WTC11 (cell line): ENCODE results near the gene BET1.
"Not testable (repeated sequence)": the region's sequence is repeated elsewhere in the genome, so short reads cannot be mapped to it uniquely, and the experiment has no call there.

Experiments
- CBFB ChIP-seq: sonication (generic); formaldehyde crosslinking; IDR thresholded peaks from 2 replicates; pipeline ENCODE4 v1.8.1; 2022; ENCODE audit warnings: mild to moderate bottlenecking, low read depth, missing genetic modification reagents
- CTCF ChIP-seq: fragments of 200-600 bp; IDR thresholded peaks from 2 replicates; pipeline ENCODE4 v1.8.0; 2022; ENCODE audit warnings: antibody characterized with exemption
- FOXP4 ChIP-seq: sonication (generic); formaldehyde crosslinking; IDR thresholded peaks from 2 replicates; pipeline ENCODE4 v1.8.0; 2022; ENCODE audit warnings: mild to moderate bottlenecking, missing genetic modification reagents
- GABPB1 ChIP-seq: sonication (generic); formaldehyde crosslinking; IDR thresholded peaks from 2 replicates; pipeline ENCODE4 v1.8.1; 2023; ENCODE audit warnings: mild to moderate bottlenecking, missing genetic modification reagents
- HMGA2 ChIP-seq: fragments of 250-450 bp; sonication (Bioruptor Pico); IDR thresholded peaks from 2 replicates; pipeline ENCODE4 v1.4.0; 2021; ENCODE audit warnings: mild to moderate bottlenecking, moderate library complexity
- NR2C2 ChIP-seq: sonication (generic); formaldehyde crosslinking; IDR thresholded peaks from 2 replicates; pipeline ENCODE4 v1.8.0; 2022; ENCODE audit warnings: mild to moderate bottlenecking, missing genetic modification reagents
- SMAD4 ChIP-seq: sonication (generic); formaldehyde crosslinking; IDR thresholded peaks from 2 replicates; pipeline ENCODE4 v1.8.0; 2022; ENCODE audit warnings: mild to moderate bottlenecking, missing genetic modification reagents
- USF2 ChIP-seq: sonication (generic); formaldehyde crosslinking; IDR thresholded peaks from 2 replicates; pipeline ENCODE4 v1.8.1; 2023; ENCODE audit warnings: mild to moderate bottlenecking, missing genetic modification reagents, moderate library complexity
- ZBTB21 ChIP-seq: sonication (generic); formaldehyde crosslinking; IDR thresholded peaks from 2 replicates; pipeline ENCODE4 v1.8.1; 2023; ENCODE audit warnings: mild to moderate bottlenecking, missing genetic modification reagents, borderline replicate concordance
- ZNF263 ChIP-seq: sonication (generic); formaldehyde crosslinking; IDR thresholded peaks from 2 replicates; pipeline ENCODE4 v1.8.1; 2022; ENCODE audit warnings: low read depth, mild to moderate bottlenecking, moderate library complexity, missing genetic modification reagents
- ZNF317 ChIP-seq: sonication (generic); formaldehyde crosslinking; IDR thresholded peaks from 2 replicates; pipeline ENCODE4 v1.8.1; 2023; ENCODE audit warnings: low read depth, mild to moderate bottlenecking, moderate library complexity, missing genetic modification reagents, borderline replicate concordance
- TF ChIP-seq, protein P1 (sequence below): sonication (generic); formaldehyde crosslinking; IDR thresholded peaks from 2 replicates; pipeline ENCODE4 v1.8.0; 2022; ENCODE audit warnings: mild to moderate bottlenecking, missing genetic modification reagents

DNA sequence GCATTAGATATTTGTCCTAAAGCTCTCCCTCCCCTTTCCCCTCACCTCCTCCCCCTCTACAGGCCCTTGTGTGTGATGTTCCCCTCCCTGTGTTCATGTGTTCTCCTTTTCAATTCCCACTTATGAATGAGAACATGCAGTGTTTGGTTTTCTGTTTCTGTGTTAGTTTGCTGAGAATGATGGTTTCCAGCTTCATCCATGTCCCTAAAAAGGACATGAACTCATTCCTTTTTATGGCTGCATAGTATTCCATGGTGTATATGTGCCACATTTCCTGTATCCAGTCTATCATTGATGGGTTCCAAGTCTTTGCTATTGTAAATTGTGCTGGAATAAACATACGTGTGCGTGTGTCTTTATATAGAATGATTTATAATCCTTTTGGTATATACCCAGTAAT is 22.5 kb upstream of the BET1 start:
- not testable (repeated sequence) for TF ChIP-seq ZNF317 (CRISPR knock-in tag); CTCF; ZBTB21 (CRISPR knock-in tag); GABPB1 (CRISPR knock-in tag); ZNF263; HMGA2 (CRISPR knock-in tag); SMAD4 (CRISPR knock-in tag); FOXP4; USF2 (CRISPR knock-in tag); NR2C2 (CRISPR knock-in tag); CBFB (CRISPR knock-in tag)
- TF ChIP-seq, protein P1, sequence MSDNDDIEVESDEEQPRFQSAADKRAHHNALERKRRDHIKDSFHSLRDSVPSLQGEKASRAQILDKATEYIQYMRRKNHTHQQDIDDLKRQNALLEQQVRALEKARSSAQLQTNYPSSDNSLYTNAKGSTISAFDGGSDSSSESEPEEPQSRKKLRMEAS (CRISPR knock-in tag) = not testable (repeated sequence)
